ENCODE data around the gene RIN1.
"Not testable (repeated sequence)": the region's sequence is repeated elsewhere in the genome, so short reads cannot be mapped to it uniquely, and the experiment has no call there.

The RIN1 gene

GRCh38 chr11:66322732-66323427 is 13.4 kb downstream of the RIN1 start:
- no peak for FAIRE-seq
- no peak for DNase-seq (ENCODE audit: insufficient read length, low spot score)

GRCh38 chr11:66321606-66322005 is 14.6 kb downstream of the RIN1 start:
- no peak for FAIRE-seq
- DNase-seq (ENCODE audit: insufficient read length, low spot score), result no peak

GRCh38 chr11:66320748-66321147 is 15.5 kb downstream of the RIN1 start:
- DNase-seq (ENCODE audit: insufficient read length, low spot score); FAIRE-seq: not testable (repeated sequence)

- not testable (repeated sequence) for FAIRE-seq; DNase-seq (ENCODE audit: insufficient read length, low spot score)
Measured at GRCh38 chr11:66320289-66320688, 15.9 kb downstream of the RIN1 start.

- DNase-seq (ENCODE audit: insufficient read length, low spot score) (no peak), FAIRE-seq (no peak)
Measured at GRCh38 chr11:66318600-66318970, 17.6 kb downstream of the RIN1 start.

- peak; percentile 77 for FAIRE-seq
- DNase-seq (ENCODE audit: insufficient read length, low spot score), result no peak
Measured at GRCh38 chr11:66317723-66318599, 18.3 kb downstream of the RIN1 start.

- FAIRE-seq (no peak), DNase-seq (ENCODE audit: insufficient read length, low spot score) (no peak)
Measured at GRCh38 chr11:66317322-66317722, 18.9 kb downstream of the RIN1 start.

- DNase-seq (ENCODE audit: insufficient read length, low spot score), result no peak
Measured at GRCh38 chr11:66316849-66317251, 19.4 kb downstream of the RIN1 start, which contains the start of gene CD248. TSS of gene CD248 (minus strand) at chr11:66317044. CDS start at chr11:66317027, 17 bp downstream.

GRCh38 chr11:66315921-66316811 is 20.1 kb downstream of the RIN1 start:
- DNase-seq (ENCODE audit: insufficient read length, low spot score) (no peak), FAIRE-seq (no peak)

More at GRCh38 chr11:66316849-66317251, 19.4 kb downstream of the RIN1 start, which contains the start of gene CD248:
- FAIRE-seq, result no peak

GRCh38 chr11:66315498-66315885 is 20.7 kb downstream of the RIN1 start:
- FAIRE-seq (no peak), DNase-seq (ENCODE audit: insufficient read length, low spot score) (no peak)

GRCh38 chr11:66314561-66315497 is 21.4 kb downstream of the RIN1 start:
- DNase-seq (ENCODE audit: insufficient read length, low spot score) (no peak), FAIRE-seq (no peak)

- no peak for FAIRE-seq
- no peak for DNase-seq (ENCODE audit: insufficient read length, low spot score)
Measured at GRCh38 chr11:66314186-66314501, 22.1 kb downstream of the RIN1 start.

GRCh38 chr11:66313321-66314185 is 22.7 kb downstream of the RIN1 start:
- DNase-seq (ENCODE audit: insufficient read length, low spot score), result no peak

GRCh38 chr11:66312549-66313320 is 23.5 kb downstream of the RIN1 start:
- peak; percentile 98 for DNase-seq (ENCODE audit: insufficient read length, low spot score)
- peak; percentile 99 for FAIRE-seq

More at GRCh38 chr11:66313321-66314185, 22.7 kb downstream of the RIN1 start:
- no peak for FAIRE-seq

GRCh38 chr11:66311965-66312548 is 24.2 kb downstream of the RIN1 start:
- FAIRE-seq, result no peak
- peak; percentile 83 for DNase-seq (ENCODE audit: insufficient read length, low spot score)

- DNase-seq (ENCODE audit: insufficient read length, low spot score), result no peak
Measured at GRCh38 chr11:66311470-66311964, 24.7 kb downstream of the RIN1 start.

GRCh38 chr11:66310803-66311440 is 25.3 kb downstream of the RIN1 start:
- not testable (repeated sequence) for DNase-seq (ENCODE audit: insufficient read length, low spot score); FAIRE-seq

More at GRCh38 chr11:66311470-66311964, 24.7 kb downstream of the RIN1 start:
- no peak for FAIRE-seq
